ENCODE measurements around the gene NUAK2.

- TF ChIP-seq CTCF (IDR thresholded peaks at IDR 0.05; ENCODE audit: extremely low read depth in 1 of 2, insufficient read depth in 1 of 2, low read depth in 1 of 2, low read length in 2 of 2), result no peak
- TF ChIP-seq POLR2A (IDR thresholded peaks at IDR 0.05; ENCODE audit: low read depth, low read length), result no peak
- no peak for TF ChIP-seq FOS (IDR thresholded peaks at IDR 0.05; ENCODE audit: borderline replicate concordance, insufficient read depth, low read length)
- TF ChIP-seq MAX (IDR thresholded peaks at IDR 0.05; ENCODE audit: insufficient read depth, insufficient read length), result no peak
Measured at GRCh38 chr1:205279986-205280385, 41.6 kb downstream of the NUAK2 start.
